ENCODE data around the gene PCDH1. TPM values are rescaled to one million over a fixed set of nuclear protein-coding genes. Genes with fewer than 3 reads are reported as not detected.

The PCDH1 gene
- total and polyA plus RNA-seq, 2 donors (not counting 3 experiments of a cell fraction or from before 2014, with no cell fraction given), result 113 to 136 TPM

DNA sequence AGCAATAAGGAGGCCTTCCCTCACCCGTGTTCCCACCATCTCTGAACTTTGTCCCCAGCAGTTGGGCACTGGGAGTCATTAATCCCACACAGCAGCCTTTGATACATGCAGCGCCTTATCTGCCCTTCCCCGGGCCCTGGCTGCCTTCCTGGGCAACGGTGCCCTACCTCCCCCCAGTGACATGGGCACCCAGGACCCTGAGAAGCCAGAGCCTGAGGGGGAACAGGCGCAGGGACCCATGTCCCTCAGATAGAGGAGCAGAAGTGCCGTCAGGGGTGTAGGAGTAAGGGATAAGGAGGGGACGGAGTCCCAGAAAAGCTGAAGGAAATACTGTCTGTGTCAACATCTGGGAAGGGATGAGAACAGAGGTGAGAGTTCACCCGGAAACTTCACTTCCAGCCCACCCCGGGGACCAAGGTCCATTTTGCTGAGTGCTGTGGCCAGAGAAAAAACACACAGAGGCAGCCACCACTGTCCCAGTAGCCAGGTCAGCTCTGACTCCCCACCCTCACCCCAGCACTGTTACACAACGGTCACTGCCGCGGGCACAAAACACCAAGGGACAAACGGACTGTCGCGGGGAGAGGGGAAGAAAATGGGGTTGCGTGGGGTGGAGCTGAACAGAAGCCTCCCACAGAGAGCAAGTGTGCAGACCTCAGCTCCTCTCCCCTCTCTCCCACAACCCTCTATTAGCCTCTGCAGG is 3.8 kb downstream of the PCDH1 start:
- DNase-seq (ENCODE audit: low read depth, low spot score) (no peak), FAIRE-seq (no peak)
- Histone ChIP-seq H3K9me3 (replicated peaks; ENCODE audit: control insufficient read depth, insufficient read depth, low read length) (no peaks in the 10 kb centered on the region), H3K36me3 (ENCODE audit: control insufficient read depth in 2 of 2, extremely low read depth in 1 of 2, insufficient read depth in 2 of 2, low read length in 2 of 2) (peaks cover 0 to 2% of the 10 kb centered on the region in 2 experiments), H3K79me2 (ENCODE audit: control insufficient read depth, insufficient read depth, low read length) (peaks cover 80% of the 10 kb centered on the region), H3K4me1 (ENCODE audit: control insufficient read depth, extremely low read depth, insufficient read depth, low read length) (peaks cover 43% of the 10 kb centered on the region), H2AFZ (ENCODE audit: low read depth, low read length) (no peak overlapping the region), H3K4me3 (replicated peaks in 1 of 3; ENCODE audit: insufficient read depth in 1 of 3, low read depth in 1 of 3, low read length in 3 of 3) (no peak overlapping the region), H3K9me1 (replicated peaks; ENCODE audit: control insufficient read depth, extremely low read depth, insufficient read depth, low read length) (no peaks in the 10 kb centered on the region), H3K9ac (replicated peaks; ENCODE audit: extremely low read depth, insufficient read depth, low read length) (no peak overlapping the region), H4K20me1 (replicated peaks; ENCODE audit: control insufficient read depth, extremely low read depth, insufficient read depth, low read length) (no peaks in the 10 kb centered on the region), H3K4me2 (ENCODE audit: insufficient read depth, low read length) (peak overlapping the region; percentile 23), H3K27ac (ENCODE audit: insufficient read depth, low read depth, low read length) (no peak overlapping the region), H3K27me3 (ENCODE audit: control insufficient read depth in 2 of 2, insufficient read depth in 2 of 2, low read length in 2 of 2) (no peaks in the 10 kb centered on the region)
- ChIA-PET CTCF (interaction anchor here (8.4 kb wide), 1 partner anchor 119 kb away, joined by 217 read pairs; no protein-coding TSS in a partner anchor), POLR2A (no interaction called here)
- no TSS peak for BruUV-seq (replicated peaks)
- TF ChIP-seq GATA2 (IDR thresholded peaks at IDR 0.05; ENCODE audit: insufficient read depth, insufficient read length, low read depth, low read length) (no peak), MYC (IDR thresholded peaks at IDR 0.05; ENCODE audit: low read depth, low read length) (no peak), EZH2 (IDR thresholded peaks at IDR 0.05; ENCODE audit: borderline replicate concordance, low read depth, low read length, severe bottlenecking) (no peak)
- dilution Hi-C loops (cut with MboI; ENCODE audit: extremely low pct_ligation_motif_present, low sequenced_read_pairs), result no loop called here
- intact Hi-C loops (cut with micrococcal nuclease), result no loop called here

- H4K20me1 ChIP-seq (replicated peaks; ENCODE audit: control insufficient read depth, extremely low read depth, insufficient read depth, low read length), result no peaks in the 10 kb centered on the region
- H3K4me3 ChIP-seq (replicated peaks in 1 of 3; ENCODE audit: insufficient read depth in 1 of 3, low read depth in 1 of 3, low read length in 3 of 3), result no peak overlapping the region
- peaks cover 42% of the 10 kb centered on the region for H3K4me1 ChIP-seq (ENCODE audit: control insufficient read depth, extremely low read depth, insufficient read depth, low read length)
- H3K9me1 ChIP-seq (replicated peaks; ENCODE audit: control insufficient read depth, extremely low read depth, insufficient read depth, low read length), result no peaks in the 10 kb centered on the region
- H3K9me3 ChIP-seq (replicated peaks; ENCODE audit: control insufficient read depth, insufficient read depth, low read length), result no peaks in the 10 kb centered on the region
- no peak overlapping the region for H3K27ac ChIP-seq (ENCODE audit: insufficient read depth, low read depth, low read length)
- CTCF ChIA-PET, result interaction anchor here (8.4 kb wide), 1 partner anchor 118 kb away, joined by 217 read pairs; no protein-coding TSS in a partner anchor
- no peak overlapping the region for H3K9ac ChIP-seq (replicated peaks; ENCODE audit: extremely low read depth, insufficient read depth, low read length)
- peaks cover 0 to 3% of the 10 kb centered on the region in 2 experiments for H3K36me3 ChIP-seq (ENCODE audit: control insufficient read depth in 2 of 2, extremely low read depth in 1 of 2, insufficient read depth in 2 of 2, low read length in 2 of 2)
- POLR2A ChIA-PET, result interaction anchor here (0.7 kb wide), 1 partner anchor 14 kb away, joined by 5 read pairs; no protein-coding TSS in a partner anchor
- dilution Hi-C loops (cut with MboI; ENCODE audit: extremely low pct_ligation_motif_present, low sequenced_read_pairs), result no loop called here
- H3K27me3 ChIP-seq (ENCODE audit: control insufficient read depth in 2 of 2, insufficient read depth in 2 of 2, low read length in 2 of 2), result no peaks in the 10 kb centered on the region
- no TSS peak for BruUV-seq (replicated peaks)
- no peak overlapping the region for H3K4me2 ChIP-seq (ENCODE audit: insufficient read depth, low read length)
- no peak overlapping the region for H2AFZ ChIP-seq (ENCODE audit: low read depth, low read length)
- H3K79me2 ChIP-seq (ENCODE audit: control insufficient read depth, insufficient read depth, low read length), result peaks cover 85% of the 10 kb centered on the region
- intact Hi-C loops (cut with micrococcal nuclease), result no loop called here
- FAIRE-seq, result peak; percentile 55
- TF ChIP-seq POLR2A (IDR thresholded peaks at IDR 0.05; ENCODE audit: low read depth, low read length) (no peak), MYC (IDR thresholded peaks at IDR 0.05; ENCODE audit: low read depth, low read length) (no peak), MAX (IDR thresholded peaks at IDR 0.05; ENCODE audit: insufficient read depth, insufficient read length) (no peak), GATA2 (IDR thresholded peaks at IDR 0.05; ENCODE audit: insufficient read depth, insufficient read length, low read depth, low read length) (no peak), POLR2AphosphoS5 (IDR thresholded peaks at IDR 0.05; ENCODE audit: insufficient read depth, low read depth, low read length) (no peak), JUN (IDR thresholded peaks at IDR 0.05; ENCODE audit: borderline replicate concordance, insufficient read depth, insufficient read length, low read depth) (no peak)
- no peak for DNase-seq (ENCODE audit: low read depth, low spot score)
Observed at GRCh38 chr5:141873933-141874261, 4.3 kb downstream of the PCDH1 start.
